NCI-H128 (cell line): ENCODE measurements around the gene KLRB1.
"Not testable (repeated sequence)": the region's sequence is repeated elsewhere in the genome, so short reads cannot be mapped to it uniquely, and the experiment has no call there.

Source experiments
- DNase-seq: peaks from one replicate; lab custom pipeline; 2025; ENCODE audit not compliant: unreplicated experiment; lab: John Stamatoyannopoulos, UW

KLRB1 gene

DNA sequence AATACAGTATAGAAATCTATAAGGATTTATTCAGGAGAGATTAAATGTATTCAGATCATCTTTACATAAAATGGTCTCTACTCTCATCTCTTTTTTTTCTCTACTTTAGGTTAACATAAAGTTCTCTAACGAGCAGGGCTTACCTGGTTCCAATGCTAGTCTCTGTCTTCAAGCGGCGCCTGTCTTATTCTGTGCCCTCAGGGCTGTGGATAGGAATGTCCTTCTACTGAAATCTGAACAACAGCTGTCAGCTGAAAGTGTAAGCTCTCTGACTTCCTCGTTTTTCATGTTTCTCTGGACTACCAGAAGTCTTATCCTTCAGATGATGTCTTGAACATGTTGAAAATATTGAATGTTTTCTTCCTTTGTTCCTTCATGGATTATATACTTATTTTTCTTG lies 62.2 kb downstream of the KLRB1 start:
- DNase-seq = not testable (repeated sequence)
